GM19351 (cell line): ENCODE measurements around the gene SYCE1L.
"Not testable (repeated sequence)": the region's sequence is repeated elsewhere in the genome, so short reads cannot be mapped to it uniquely, and the experiment has no call there.

Experiments
- ATAC-seq: cut with Tn5 transposase; IDR thresholded peaks from one replicate; pipeline ENCODE4 v1.9.1; 2021; ENCODE audit warnings: mild to moderate bottlenecking, moderate library complexity; ENCODE audit not compliant: unreplicated experiment

SYCE1L gene

GRCh38 chr16:77242471-77242870 lies 43.3 kb downstream of the SYCE1L start:
- ATAC-seq = not testable (repeated sequence)

DNA sequence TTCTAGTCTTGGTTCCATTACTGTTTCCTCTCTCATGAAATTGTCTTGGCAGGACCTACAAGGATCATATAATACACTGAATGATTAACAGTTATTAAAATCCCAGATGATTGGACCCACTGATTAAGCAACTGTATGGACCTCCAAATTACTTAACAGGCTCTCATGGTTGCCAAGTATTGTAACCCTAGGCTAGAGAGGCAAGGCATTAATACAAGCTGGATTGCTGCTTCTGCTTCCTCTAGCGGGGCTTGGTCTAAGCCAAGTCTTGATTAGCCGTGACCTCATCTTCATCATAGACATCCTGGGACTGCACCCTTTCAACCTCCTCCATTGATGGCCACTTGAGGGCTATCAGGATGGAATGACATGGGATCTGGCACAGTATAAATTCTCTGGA lies 46.9 kb downstream of the SYCE1L start:
- ATAC-seq = no peak

DNA sequence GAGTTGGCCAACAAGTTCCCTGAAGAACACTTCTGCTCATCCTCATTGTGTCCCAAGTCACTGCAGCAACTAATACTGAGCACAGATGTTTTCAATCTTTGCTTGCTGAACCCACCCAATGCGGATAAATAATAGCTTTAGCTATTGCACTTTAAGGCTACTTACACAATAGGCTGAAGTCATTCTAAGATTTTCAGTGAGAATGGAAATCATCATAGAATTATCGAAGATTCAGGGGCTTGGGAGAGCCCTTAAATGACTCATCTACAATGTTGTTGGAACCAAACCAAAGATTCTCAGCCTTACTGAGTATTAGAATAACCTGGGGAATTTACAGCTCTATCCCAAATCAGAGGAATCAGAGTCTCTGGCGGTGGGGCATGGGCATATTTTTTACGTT lies 51.2 kb downstream of the SYCE1L start:
- ATAC-seq = no peak
